GM12874 (cell line): ENCODE measurements around the gene FILIP1L.

Source experiments
- CTCF ChIP-seq: IDR thresholded peaks from 2 replicates; pipeline ENCODE4 v1.5.1; 2011; ENCODE audit warnings: low read depth, mild to moderate bottlenecking, control low read depth, low read length, moderate library complexity; ENCODE audit not compliant: insufficient read depth

FILIP1L gene

GRCh38 chr3:100080573-100080972 is 33.7 kb downstream of the FILIP1L start:
- no peak for TF ChIP-seq CTCF

GRCh38 chr3:100079328-100079727 is 35.0 kb downstream of the FILIP1L start:
- TF ChIP-seq CTCF = no peak

- no peak for TF ChIP-seq CTCF
Observed at GRCh38 chr3:100076731-100077529, 37.4 kb downstream of the FILIP1L start.

- TF ChIP-seq CTCF = no peak
Observed at GRCh38 chr3:100075851-100076730, 38.2 kb downstream of the FILIP1L start.

GRCh38 chr3:100075196-100075595 is 39.1 kb downstream of the FILIP1L start:
- no peak for TF ChIP-seq CTCF

- TF ChIP-seq CTCF = no peak
Observed at GRCh38 chr3:100073714-100074307, 40.5 kb downstream of the FILIP1L start.

- no peak for TF ChIP-seq CTCF
Observed at GRCh38 chr3:100073049-100073713, 41.1 kb downstream of the FILIP1L start.
